DND-41 (cell line): ENCODE data around the gene C2CD4B.

Experiments
- CTCF ChIP-seq: IDR thresholded peaks from 2 replicates; pipeline ENCODE4 v1.5.1; 2012; ENCODE audit warnings: borderline replicate concordance, low read length, moderate library complexity, mild to moderate bottlenecking; ENCODE audit not compliant: poor library complexity, severe bottlenecking; ENCODE audit errors: extremely low read depth
- EZH2 ChIP-seq: IDR thresholded peaks from 3 replicates; pipeline ENCODE4 v1.6.1; 2012; ENCODE audit warnings: borderline replicate concordance, low read depth, mild to moderate bottlenecking, moderate library complexity, low read length, inconsistent platforms; ENCODE audit not compliant: severe bottlenecking

- TF ChIP-seq CTCF, result no peak
- no peak for TF ChIP-seq EZH2
Observed at GRCh38 chr15:62150445-62150844, 14.6 kb downstream of the C2CD4B start.
